H1 (cell line): ENCODE measurements around the gene ANXA2. TPM values are rescaled to one million over a fixed set of nuclear protein-coding genes. Genes with fewer than 3 reads are reported as not detected.

ENCODE experiments used
- CEBPB ChIP-seq: IDR thresholded peaks from 2 replicates; pipeline ENCODE4 v1.6.1; 2012; ENCODE audit warnings: low read depth, low read length
- CHD7 ChIP-seq: fragments of 300-600 bp; sonication (generic); IDR thresholded peaks from 2 replicates; pipeline ENCODE4 v1.7.1; 2012; ENCODE audit warnings: low read length, moderate library complexity, mild to moderate bottlenecking, inconsistent platforms; ENCODE audit not compliant: insufficient replicate concordance
- FOSL1 ChIP-seq: IDR thresholded peaks from 2 replicates; pipeline ENCODE4 v1.6.1; 2011; ENCODE audit warnings: mild to moderate bottlenecking, low read depth, low read length, moderate library complexity; ENCODE audit not compliant: insufficient read depth
- KDM5A ChIP-seq: fragments of 200-600 bp; IDR thresholded peaks from 2 replicates; pipeline ENCODE4 v1.7.1; 2012; ENCODE audit warnings: mild to moderate bottlenecking, low read length, inconsistent platforms, mixed read lengths
- SAP30 ChIP-seq: fragments of 300-600 bp; sonication (generic); IDR thresholded peaks from 2 replicates; pipeline ENCODE4 v1.7.1; 2012; ENCODE audit warnings: low read length, moderate library complexity, mild to moderate bottlenecking, inconsistent platforms; ENCODE audit not compliant: insufficient read depth, insufficient replicate concordance
- SP4 ChIP-seq: IDR thresholded peaks from 2 replicates; pipeline ENCODE4 v1.6.1; 2012; ENCODE audit warnings: low read length, inconsistent platforms
- polyA plus RNA-seq, 7 experiments: library from polyadenylated mRNA; depleted of rRNA in 3 of 7; stranded (reverse) in 5 of 7; unstranded in 2 of 7; fragments of >200 nt in 5 of 7; fragments of 200-250 nt in 2 of 7; gene quantifications; 1 replicate in 5 of 7; 2 replicates in 1 of 7; 4 replicates in 1 of 7; pipeline versions ENCODE4 v1.2.1 to v1.2.3, GENCODE V29; 2011 to 2013; ENCODE audit warnings: missing spikeins in 2 of 7, mixed read lengths in 2 of 7
- total RNA-seq: library from RNA; stranded (reverse); fragmentation: NEBNext Ultra II Directional; extraction: Animal tissue kit (Norgen Biotek cat#: 25700); gene quantifications from 2 replicates; pipeline ENCODE4 v1.2.1, GENCODE V29; 2021

ANXA2 gene
- total and polyA plus RNA-seq, 2 of the 8 experiments (the other 6 are each of a cell fraction or from before 2014, with no cell fraction given) = 178 to 217 TPM

- TF ChIP-seq CHD7 (no peak), FOSL1 (no peak), SAP30 (no peak), CEBPB (no peak), KDM5A (no peak), SP4 (no peak)
These were observed 46.7 kb downstream of the ANXA2 start (continued) for GRCh38 chr15:60351066-60351465.
